ENCODE results near the gene HOXA10. TPM values are rescaled to one million over a fixed set of nuclear protein-coding genes. Genes with fewer than 3 reads are reported as not detected.

The HOXA10 gene
- total RNA-seq, 1 experiment from 2014 or later, result 3.9 TPM

GRCh38 chr7:27185013-27185853 is 11.1 kb upstream of the HOXA10 start, which contains the start of gene HOXA11:
TSS of gene HOXA11 (minus strand) at chr7:27185232. CDS start at chr7:27185144, 88 bp downstream.
- no peak for DNase-seq (ENCODE audit: unreplicated experiment)
- CTCF ChIA-PET, result interaction anchor here (0.6 to 2.6 kb wide), 4 partner anchors 9 to 735 kb away, joined by 3 to 8 read pairs (median 6); no protein-coding TSS in a partner anchor
- Mint-ChIP-seq H3K27me3 (ENCODE audit: insufficient read depth, unreplicated experiment) (no peaks in the 10 kb centered on the region), H3K9me3 (ENCODE audit: unreplicated experiment) (no peaks in the 10 kb centered on the region), H3K36me3 (ENCODE audit: insufficient read depth, unreplicated experiment) (no peaks in the 10 kb centered on the region), H3K27ac (ENCODE audit: low read depth, unreplicated experiment) (no peak within 1 kb of the TSS), H3K4me3 (ENCODE audit: unreplicated experiment) (peak within 1 kb of the TSS; percentile 70), H3K4me1 (ENCODE audit: insufficient read depth, unreplicated experiment) (peaks cover 14% of the 10 kb centered on the region)
- POLR2A ChIA-PET, result interaction anchor here (0.5 kb wide), 1 partner anchor 333 kb away, joined by 3 read pairs; no protein-coding TSS in a partner anchor
- intact Hi-C loops (cut with micrococcal nuclease), result no loop called here
- TF ChIP-seq CTCF (IDR thresholded peaks at IDR 0.05; ENCODE audit: unreplicated experiment), result no peak
- no TSS peak for BruUV-seq (replicated peaks)

GRCh38 chr7:27184337-27185012 is 10.4 kb upstream of the HOXA10 start:
- DNase-seq (ENCODE audit: unreplicated experiment), result peak; percentile 32
- Mint-ChIP-seq H3K4me1 (ENCODE audit: insufficient read depth, unreplicated experiment) (peaks cover 14% of the 10 kb centered on the region), H3K27me3 (ENCODE audit: insufficient read depth, unreplicated experiment) (no peaks in the 10 kb centered on the region), H3K27ac (ENCODE audit: low read depth, unreplicated experiment) (no peak overlapping the region), H3K9me3 (ENCODE audit: unreplicated experiment) (no peaks in the 10 kb centered on the region), H3K4me3 (ENCODE audit: unreplicated experiment) (peak overlapping the region; percentile 70), H3K36me3 (ENCODE audit: insufficient read depth, unreplicated experiment) (no peaks in the 10 kb centered on the region)
- intact Hi-C loops (cut with micrococcal nuclease), result no loop called here
- TF ChIP-seq CTCF (IDR thresholded peaks at IDR 0.05; ENCODE audit: unreplicated experiment), result no peak
- no TSS peak for BruUV-seq (replicated peaks)
- ChIA-PET POLR2A (no interaction called here), CTCF (interaction anchor here (0.6 to 2.6 kb wide), 3 partner anchors 8 to 735 kb away, joined by 3 to 8 read pairs (median 8); no protein-coding TSS in a partner anchor)

GRCh38 chr7:27183682-27184336 is 9.7 kb upstream of the HOXA10 start:
- no peak for DNase-seq (ENCODE audit: unreplicated experiment)
- Mint-ChIP-seq H3K36me3 (ENCODE audit: insufficient read depth, unreplicated experiment) (no peaks in the 10 kb centered on the region), H3K27me3 (ENCODE audit: insufficient read depth, unreplicated experiment) (no peaks in the 10 kb centered on the region), H3K4me1 (ENCODE audit: insufficient read depth, unreplicated experiment) (peaks cover 14% of the 10 kb centered on the region), H3K27ac (ENCODE audit: low read depth, unreplicated experiment) (no peak overlapping the region), H3K9me3 (ENCODE audit: unreplicated experiment) (no peaks in the 10 kb centered on the region), H3K4me3 (ENCODE audit: unreplicated experiment) (peak overlapping the region; percentile 70)
- POLR2A ChIA-PET, result no interaction called here
- no TSS peak for BruUV-seq (replicated peaks)
- intact Hi-C loops (cut with micrococcal nuclease), result no loop called here
- CTCF ChIA-PET, result interaction anchor here (0.6 to 2.6 kb wide), 2 partner anchors 12 to 200 kb away, joined by 3 to 8 read pairs; no protein-coding TSS in a partner anchor
- no peak for TF ChIP-seq CTCF (IDR thresholded peaks at IDR 0.05; ENCODE audit: unreplicated experiment)
